GM18868 (cell line): ENCODE measurements around the gene PFN2.
"Not testable (repeated sequence)": the region's sequence is repeated elsewhere in the genome, so short reads cannot be mapped to it uniquely, and the experiment has no call there.

Source experiments
- ATAC-seq: cut with Tn5 transposase; IDR thresholded peaks from one replicate; pipeline ENCODE4 v1.9.1; 2021; ENCODE audit warnings: mild to moderate bottlenecking, moderate library complexity; ENCODE audit not compliant: unreplicated experiment

The PFN2 gene

DNA sequence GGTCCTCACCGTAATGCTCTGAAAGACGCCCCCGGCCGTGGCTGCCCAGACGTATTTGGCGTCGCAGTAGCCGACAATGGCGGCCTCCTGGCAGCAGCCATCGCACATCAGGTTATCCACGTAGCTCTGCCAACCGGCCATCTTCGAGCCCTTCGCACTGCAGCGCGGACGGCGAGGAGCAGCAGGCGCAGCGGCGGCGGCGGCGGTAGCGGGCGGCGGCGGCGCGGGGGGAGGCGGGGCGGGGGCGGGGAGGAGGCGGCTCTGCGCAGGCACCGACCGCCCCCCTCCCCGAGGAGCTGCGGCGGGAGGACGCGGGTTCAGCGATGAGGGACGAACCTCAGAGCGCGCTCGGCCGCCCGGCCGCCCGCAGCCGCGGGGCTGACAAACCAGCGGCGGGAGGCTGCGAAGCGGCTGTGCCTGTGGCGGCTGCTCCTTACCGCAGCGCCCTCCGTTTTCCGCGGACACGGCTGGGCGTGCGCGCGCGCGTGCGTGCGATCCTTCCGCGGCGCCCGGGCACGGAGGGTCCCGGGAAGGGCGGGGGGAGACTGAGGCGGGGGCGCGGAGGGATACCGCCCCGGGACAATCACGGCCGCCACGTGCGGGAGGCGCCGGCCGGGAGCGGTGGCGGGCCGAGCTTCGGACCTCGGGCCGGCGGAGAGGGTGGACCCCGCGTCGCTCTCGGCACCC lies at the start of gene PFN2:
TSS of gene PFN2 (minus strand) at position 180 of the 687 bp plus-strand sequence. CDS start at position 141, 39 bp downstream.
- ATAC-seq, result peak; percentile 51

DNA sequence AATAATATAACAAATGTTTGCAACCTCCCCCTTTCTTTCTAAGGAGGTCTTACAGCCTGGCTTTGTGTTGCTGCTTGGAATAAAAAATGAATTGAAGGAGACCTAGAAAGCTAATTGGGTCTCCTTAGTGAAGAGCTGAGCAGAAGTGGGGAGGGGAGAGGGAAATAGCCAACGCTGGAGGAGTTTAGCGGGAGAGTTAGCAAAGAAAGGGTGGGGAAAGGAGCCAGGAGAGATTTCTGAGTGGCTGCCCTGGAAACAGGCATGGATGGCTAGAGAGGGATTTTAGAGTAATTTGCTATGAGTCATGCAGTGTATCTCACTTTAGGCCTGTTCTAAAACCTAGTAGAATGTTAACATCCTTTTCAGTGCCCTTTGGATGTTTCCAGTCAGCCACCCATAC lies 45.2 kb upstream of the PFN2 start:
- ATAC-seq, result no peak

DNA sequence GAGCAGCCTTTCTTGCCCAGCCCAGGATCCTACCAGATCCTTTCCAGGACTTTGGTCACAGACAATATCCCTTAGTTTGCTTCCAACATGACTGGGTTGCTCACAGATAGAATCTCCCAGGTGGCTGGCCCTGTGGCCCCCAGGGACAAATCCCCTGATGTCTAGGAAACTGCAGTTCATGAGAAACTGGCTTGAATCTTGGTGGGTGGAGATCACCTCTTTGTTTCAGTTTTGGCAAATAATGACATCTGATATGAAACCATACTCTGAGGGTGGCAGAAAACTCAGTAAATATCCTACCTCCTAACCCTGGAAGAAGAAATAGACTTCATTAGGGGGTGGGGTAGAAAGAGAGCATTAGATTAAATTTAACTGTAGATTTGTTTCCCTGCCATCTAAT lies 44.1 kb upstream of the PFN2 start:
- peak; percentile 58 for ATAC-seq

GRCh38 chr3:150013801-150014200 lies 43.1 kb upstream of the PFN2 start:
- ATAC-seq, result no peak

DNA sequence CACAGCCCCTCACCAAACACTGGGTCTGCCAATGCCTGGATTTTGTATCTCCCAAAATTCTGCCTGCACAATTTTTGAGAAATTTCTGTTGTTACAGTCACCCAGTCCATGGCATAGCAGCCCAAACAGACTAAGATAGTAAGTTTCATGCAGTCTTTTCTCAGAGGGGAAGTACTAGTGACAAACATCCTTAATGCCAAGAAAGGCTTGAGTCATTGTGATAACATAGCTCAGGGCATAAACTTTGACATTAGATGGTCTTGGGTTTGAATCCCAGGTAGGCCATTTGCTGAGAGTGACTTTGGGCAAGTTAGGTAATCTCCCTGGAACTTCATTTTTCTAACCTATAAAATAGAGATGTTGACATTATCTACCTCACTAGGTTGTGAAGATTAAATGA lies 36.1 kb upstream of the PFN2 start:
- no peak for ATAC-seq

- ATAC-seq, result no peak
These were observed 34.8 kb upstream of the PFN2 start for GRCh38 chr3:150005243-150006112.

- ATAC-seq, result no peak
These were observed 29.9 kb upstream of the PFN2 start for GRCh38 chr3:150000641-150001040.

DNA sequence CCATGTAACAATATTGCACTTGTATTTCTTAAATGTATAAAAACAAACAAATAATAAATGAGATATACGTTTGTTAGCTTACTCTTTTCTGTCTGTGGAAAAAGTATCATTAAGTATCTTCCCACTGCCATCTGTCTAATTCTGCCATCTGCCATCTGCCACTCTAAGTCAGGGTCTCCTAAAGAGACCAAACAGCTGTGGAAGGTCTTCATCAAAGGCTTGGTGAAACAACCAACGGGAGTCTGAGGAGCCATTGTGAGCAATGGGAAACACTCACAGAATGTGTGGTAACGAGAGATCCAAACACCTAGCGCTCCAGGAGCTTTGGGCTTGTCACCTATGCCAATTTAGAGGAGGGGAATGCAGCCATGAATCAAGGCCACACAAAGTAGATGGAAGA lies 28.7 kb upstream of the PFN2 start:
- ATAC-seq, result no peak

GRCh38 chr3:149998946-149999345 lies 28.3 kb upstream of the PFN2 start:
- no peak for ATAC-seq

GRCh38 chr3:149992416-149993058 lies 21.8 kb upstream of the PFN2 start:
- ATAC-seq, result no peak

GRCh38 chr3:149990423-149990948 lies 19.8 kb upstream of the PFN2 start:
- ATAC-seq, result no peak

- peak; percentile 63 for ATAC-seq
These were observed 18.6 kb upstream of the PFN2 start for GRCh38 chr3:149989307-149989706.

DNA sequence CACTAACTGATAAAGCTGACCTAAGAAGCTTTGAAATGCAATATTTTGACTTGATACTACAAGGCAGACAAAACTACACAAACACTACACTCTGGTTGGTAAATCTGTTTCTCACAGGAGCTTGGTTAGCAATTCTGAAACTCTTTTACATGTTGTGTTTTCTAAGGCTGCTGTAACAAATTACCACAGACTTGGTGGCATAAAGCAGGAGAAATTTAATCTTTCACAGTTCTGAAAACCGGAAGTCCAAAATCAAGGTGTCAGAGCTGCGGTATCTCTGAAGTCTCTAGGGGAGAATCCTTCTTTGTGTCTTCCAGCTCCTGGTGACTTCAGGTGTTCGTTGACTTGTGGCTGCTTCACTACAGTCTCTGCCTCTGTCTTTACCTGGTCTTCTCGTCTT lies 12.9 kb upstream of the PFN2 start:
- no peak for ATAC-seq

- ATAC-seq, result not testable (repeated sequence)
These were observed 12.4 kb upstream of the PFN2 start for GRCh38 chr3:149983053-149983452.

DNA sequence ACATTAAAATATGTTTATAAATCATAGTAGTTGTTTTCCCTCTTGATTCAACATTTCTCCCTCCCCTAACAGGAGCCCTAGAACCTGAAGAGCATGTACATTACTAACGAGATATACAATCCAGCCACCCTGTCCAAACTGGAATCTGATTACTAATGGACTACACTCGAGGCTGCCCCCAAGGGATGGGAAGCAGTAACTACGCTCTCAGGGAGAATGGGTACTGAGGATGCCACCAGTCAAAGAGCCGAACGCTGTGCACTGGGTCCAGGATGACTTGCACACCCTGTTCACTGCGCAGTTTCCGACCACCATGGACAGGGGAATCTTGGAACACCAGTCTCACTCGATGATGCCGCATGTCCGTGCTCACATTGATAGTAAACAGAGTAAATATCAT lies 11.3 kb upstream of the PFN2 start:
- not testable (repeated sequence) for ATAC-seq

GRCh38 chr3:149977386-149977785 lies 6.7 kb upstream of the PFN2 start:
- ATAC-seq, result no peak

- ATAC-seq, result no peak
These were observed 5.2 kb upstream of the PFN2 start for GRCh38 chr3:149975919-149976318.

DNA sequence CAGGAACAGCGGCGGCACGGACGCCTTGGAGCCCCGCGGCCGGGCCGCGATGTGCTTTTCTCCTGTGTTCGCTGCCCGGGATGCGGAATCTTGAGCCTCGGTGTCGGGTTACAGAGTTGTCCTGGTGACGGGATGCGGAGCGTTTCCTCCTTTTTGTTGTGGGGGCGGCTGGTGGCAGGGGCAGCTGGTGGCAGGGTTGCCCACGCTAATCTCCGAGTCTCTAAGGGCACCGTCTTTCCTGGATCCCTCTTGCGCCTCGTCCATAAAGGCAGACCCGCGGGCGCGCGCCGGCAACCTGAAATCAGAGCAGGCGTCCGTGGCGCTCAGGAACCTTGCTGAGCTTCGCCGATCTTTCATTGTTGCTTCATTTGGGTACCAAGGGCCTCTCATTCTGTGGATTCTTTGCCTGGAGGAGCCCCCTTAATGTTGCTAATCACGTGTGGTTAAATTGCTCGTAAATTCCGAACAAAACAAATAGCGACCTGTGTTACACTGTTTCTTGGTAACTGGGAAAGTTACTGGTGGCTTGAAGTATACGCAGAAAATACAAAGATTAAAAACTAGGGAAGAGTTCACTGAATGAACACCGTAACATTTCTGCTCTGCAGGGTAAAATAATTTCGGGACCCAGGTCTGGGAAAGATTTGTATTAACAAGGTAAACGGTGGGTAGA lies 844 bp upstream of the PFN2 start:
- ATAC-seq, result peak; percentile 5

GRCh38 chr3:149969940-149970715 lies 567 bp downstream of the PFN2 start:
- peak; percentile 64 for ATAC-seq
